GM21825 (cell line): ENCODE data around the gene ZNF488.
"Not testable (repeated sequence)": the region's sequence is repeated elsewhere in the genome, so short reads cannot be mapped to it uniquely, and the experiment has no call there.

Experiments used
- ATAC-seq: cut with Tn5 transposase; IDR thresholded peaks from one replicate; pipeline ENCODE4 v1.9.1; 2021; ENCODE audit warnings: mild to moderate bottlenecking, moderate library complexity; ENCODE audit not compliant: unreplicated experiment

ZNF488 gene

DNA sequence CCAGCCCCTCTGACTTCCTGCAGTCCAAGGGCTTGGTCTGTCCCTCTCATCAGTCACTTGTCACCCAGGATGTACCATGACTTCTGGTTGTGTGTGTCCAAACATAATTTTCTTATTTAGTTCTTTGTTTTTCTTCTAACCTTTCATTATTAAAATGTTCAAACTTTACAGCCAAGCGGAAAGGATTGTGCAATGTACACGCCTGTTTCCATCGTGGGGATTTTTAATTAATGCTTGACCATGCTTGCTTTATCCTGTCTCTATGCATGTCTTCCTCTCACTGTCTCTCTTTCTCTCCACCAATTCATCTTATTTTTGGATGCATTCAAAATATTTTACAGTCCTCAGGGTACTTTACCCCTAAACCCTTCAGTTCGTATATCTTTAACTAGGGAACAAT, 26.2 kb upstream of the ZNF488 start:
- no peak for ATAC-seq

DNA sequence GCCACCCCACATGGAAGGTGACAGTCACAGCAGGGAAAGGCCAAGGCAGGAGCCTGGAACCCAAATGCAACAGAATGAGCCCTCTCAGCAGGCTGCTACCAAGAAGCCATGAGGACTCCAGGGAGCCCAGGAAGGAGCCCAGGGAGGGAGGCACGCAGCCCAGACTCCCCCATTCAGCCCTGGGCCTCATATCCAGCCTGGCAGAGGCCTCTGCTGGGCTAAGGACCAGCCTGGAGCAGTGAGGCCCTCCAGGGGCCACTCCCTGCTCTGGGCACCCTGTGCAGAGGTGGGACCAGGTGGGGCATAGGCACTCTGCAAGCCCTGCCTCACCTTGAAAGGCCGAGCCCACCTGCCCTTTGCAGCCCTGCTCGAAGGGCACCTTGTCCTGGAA, 25.8 kb upstream of the ZNF488 start:
- no peak for ATAC-seq

DNA sequence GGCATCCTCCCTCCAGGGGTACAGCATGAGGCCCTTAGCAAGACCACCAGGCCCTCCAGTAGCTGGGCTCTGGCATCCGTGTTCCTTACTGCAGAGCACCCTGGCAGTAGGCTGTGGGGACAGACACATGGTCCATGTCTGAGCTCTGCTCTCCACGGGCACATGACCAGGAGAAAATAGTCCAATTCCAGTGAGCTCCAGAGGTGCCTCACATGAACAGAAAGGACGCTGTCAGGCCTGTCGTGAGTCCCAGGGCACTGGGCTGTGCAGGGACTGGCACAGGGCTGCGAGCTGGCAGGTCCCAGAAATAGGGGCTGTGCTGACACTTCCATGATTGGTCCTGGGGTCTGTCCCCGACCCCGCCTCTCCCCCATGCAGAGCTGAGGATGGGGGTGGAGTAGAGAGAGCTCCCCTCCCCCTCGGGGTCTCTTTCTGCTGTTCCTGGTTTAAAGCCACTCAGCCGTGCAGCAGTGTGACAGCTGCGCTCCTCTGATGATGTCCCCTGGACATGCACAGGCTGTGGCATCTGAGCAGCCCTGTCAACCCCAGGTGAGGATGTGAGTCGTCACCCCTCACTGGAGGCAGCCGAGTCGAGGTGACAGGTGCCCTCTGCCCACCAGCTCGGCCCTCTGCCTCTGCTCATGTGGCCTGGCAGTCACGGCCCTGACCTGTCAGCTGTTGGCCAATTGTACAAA, 25.2 kb upstream of the ZNF488 start:
- no peak for ATAC-seq

DNA sequence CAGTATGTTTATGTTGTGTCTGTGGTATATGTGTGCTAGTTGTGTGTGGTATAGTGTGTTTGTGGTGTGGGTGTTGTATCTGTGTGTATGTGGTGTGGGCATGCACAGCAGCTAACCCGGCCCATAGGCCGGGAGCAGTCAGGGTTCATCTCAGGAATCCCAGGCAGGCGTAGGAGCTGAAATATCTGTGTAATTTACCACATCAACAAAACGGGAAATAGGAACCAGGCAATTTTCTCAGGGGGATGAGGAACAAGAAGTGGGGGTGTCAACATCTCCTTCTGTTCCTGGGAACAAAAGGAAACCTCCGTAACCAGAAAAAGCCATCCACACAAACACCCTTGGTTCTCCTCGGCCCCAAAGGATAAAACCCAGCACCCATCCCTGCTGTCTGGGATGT, 24.5 kb upstream of the ZNF488 start:
- ATAC-seq, result no peak

DNA sequence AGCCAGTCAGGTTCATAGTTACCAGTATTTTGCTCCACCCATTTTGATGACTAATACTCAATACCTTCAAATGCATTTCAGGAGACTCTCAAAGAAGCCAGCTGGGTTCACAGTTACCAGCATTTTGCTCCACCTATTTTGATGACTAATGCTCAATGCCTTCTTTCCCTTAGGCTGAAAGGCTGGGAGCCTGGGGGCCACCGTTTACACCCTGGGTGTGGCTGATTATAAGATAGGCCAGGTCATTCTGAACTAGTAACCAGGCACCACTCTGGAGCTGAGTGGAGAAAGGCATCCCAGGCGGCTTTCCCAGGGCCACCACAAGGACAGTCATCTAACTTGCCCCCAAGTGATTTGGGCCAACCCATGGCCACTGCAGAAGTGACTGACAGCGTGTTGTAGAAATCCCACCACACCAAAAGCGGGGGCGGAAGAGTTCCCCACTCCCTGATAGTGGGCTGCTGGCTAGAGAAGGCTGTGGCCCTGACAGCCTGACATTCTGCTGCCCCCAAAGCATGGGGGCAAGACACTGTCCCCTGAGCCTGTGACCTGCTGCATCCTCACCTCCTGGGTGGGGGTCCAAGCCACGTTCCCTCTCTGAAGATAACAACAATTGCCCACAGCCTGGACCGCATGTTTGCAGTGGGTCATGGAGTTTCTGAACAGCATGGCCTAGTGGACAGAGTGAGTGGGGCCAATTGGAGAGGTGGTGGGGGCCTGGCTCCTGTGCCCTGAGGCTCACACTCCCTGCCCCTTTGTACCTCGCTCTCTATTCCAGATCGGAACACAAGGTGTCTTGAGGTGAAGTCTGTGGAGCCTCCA, 23.0 kb upstream of the ZNF488 start:
- no peak for ATAC-seq

DNA sequence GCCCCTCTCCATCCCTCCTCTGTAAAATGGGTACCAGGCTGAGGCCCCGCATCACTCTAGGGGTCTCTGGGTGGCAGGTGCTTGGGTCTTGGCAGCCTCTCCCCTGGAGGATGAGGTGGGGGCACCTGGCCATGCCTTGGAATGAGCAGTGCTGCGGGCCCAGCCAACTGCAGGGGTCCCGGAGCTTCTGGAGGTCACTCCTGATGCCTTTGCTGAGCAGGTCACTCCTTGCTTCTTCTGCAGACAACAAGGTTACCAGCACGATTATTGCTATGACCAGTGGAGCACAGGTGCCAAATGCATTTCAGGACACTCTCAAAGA, 22.4 kb upstream of the ZNF488 start:
- ATAC-seq, result no peak

DNA sequence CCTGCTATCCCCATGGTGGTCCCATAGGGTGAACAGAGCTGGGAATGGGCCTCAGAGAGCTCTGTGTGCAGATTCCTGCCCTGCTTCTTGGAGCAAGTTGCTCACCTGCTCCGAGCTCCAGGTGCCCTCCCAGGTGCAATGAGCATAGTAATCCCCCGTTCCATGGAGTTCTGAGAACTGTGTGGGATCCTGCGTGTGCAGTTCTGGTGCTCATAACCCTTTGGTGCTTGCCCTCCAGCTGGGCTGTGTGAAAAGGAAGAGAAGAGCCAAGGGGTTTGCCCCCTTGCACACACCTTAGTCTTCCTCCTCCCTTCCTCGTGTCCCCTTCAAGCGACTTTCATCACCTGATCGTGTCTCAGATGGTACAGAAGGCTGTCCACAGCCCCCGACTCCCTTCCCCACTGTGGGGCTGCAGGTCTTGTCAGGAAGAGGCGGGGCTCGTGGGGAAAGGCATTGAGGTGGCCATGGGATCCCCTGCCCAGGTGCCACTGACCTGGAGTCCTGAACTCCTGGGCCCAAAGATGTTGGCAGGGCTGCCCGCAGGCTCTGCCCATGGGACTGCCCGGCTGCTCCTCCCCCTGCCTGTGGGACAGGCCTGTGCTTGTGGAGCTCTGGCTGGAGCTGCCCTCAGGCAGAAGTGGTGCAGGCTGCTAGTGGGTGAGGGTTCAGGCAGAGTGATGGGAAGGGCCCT, 21.9 kb upstream of the ZNF488 start:
- no peak for ATAC-seq

DNA sequence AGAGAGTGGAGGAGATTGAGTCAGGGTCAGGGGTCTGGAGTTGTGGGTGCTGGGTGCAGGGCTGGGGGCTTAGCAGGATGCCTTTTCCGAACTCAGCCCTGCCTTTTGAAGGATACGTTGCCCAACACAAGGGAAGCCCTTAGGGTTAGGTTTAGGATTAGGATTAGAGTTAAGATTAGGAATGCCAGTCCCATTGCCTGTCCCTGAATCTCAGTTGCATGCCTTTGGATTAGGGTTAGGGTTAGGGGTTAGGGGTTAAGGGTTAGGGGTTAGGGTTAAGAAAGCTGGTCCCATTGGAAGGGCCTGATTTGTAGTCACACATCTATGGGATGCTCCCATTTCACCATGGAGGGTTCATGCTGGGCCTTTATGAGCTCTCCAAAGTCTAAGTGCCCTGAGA, 20.8 kb upstream of the ZNF488 start:
- ATAC-seq, result no peak

DNA sequence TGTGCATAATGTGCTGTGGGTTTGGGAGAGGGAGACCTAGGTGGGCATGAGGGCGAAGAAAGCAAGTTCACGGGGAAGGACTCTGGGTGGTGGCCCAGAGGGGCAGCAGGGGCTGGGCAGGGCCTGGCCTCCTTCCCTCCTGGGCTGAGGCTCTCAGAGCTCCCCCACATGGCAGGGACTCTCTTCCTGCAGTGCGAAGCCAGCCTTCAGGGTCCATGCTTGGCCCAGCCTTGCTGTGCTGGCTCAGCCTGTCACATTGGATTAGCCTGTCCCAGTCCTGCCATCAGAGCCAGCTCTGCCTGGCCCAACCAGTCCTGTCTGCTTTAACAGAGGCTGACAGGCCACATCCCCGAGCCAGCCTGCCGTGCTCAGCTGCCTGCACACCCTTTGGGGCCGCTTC, 20.4 kb upstream of the ZNF488 start:
- ATAC-seq, result no peak

DNA sequence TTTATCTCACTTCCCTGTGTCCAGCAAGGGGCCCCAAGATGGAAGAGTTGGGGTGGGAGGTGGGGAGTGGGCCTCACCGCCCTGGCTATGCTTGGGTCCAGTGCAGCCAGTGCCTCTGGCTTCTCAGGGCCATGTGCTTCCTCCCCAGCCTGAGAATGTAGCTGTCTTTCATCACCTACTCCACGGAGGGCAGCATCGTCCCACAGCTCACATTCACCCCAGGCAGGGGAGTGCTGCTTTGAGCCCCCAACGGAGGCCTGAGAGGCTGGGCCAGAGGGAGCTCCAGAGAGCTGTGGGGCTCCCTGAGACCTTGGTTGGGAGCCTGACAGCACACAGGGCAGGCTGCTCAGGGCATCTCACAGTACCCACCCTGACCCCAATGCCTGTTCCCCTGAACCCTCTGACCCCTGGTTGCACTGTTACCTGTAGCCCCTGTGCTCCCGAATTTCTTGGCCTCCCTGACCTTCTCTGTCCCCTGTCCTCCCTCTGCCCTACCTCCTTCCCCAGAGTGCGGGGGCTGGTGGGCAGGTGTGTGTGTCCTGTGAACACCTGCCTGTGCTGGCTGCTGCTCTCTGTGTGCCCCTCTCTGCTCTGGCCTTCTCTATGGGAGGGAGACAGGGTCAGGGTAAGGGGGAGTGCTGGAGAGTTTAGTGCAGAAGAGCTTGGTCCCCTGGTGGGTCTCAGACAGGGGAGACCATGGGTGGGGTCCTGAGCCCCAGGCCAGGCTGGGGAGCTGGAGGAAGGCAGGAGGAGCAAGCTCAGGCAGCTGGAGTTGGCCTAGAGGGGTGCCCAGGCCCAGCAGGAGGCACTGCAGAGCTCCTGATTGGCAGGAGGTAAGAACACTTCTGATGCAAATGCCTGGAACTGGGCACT, 19.6 kb upstream of the ZNF488 start:
- ATAC-seq, result no peak

DNA sequence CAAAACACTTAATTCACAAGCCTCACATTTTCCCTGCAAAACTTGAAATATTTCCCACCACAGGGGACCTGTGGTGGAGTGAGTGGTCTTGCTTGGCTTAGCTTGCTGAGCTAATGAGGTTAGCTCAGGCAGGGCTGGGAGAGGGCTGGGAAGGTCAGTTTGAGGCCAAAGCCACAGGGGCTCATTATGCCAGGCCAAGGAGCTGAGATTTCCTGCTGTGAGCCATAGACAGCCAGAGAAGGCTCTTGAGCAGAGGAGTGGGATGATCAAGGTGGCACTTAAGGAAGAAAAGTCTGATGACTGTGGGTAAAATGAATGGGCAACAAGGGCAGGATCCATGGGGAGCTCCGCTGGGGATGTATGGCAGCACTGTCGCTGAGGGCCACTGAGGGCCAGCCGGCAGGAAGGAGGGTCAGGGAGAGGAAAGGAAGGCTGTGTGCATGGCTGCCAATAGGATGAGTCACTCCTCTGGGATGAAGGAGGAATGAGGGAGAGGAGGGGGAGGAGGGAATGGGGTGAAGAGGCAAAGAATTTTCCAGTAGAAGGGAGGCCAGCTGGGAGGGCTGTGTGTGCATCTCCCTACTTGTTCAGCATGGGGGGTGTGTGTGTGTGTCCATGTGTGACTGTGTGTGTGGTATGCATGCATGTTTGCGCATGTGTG, 18.7 kb upstream of the ZNF488 start:
- ATAC-seq, result no peak

DNA sequence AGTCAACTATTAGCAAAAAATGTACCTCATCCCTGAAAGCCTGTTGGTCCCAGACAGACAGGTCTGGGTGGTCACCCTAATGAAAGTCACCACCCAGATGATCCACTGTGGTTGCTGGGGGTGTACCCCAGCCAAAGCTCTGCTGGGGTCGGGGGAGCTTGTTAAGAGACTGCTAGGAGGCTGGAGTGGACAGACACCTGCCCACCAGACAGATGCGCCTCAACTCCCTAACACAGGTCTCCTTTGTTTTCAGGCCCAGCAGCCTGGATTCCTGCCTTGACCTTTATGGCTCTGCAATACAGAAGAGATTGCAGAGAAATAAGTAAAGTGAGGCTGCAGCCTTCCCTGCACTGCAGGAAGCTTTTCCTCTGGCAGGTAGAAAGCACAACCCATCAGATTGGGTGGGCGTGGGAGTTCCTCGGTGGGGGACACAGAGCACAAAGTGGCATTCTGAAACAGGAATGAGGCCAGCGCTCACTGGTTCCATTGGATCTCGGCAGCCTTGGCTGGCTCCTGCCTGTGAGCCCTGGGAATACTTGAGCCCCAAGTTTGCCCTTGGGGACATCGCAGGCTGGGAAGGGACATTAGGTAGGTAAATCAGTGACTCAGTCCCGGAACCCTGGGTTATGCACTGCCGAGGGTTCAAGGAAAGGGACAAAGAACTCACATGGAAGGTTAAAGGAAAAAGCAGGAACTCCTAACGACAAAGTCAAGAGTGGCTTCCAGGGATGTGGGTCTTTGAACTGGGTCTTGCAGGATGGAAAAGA, 18.0 kb upstream of the ZNF488 start:
- no peak for ATAC-seq

DNA sequence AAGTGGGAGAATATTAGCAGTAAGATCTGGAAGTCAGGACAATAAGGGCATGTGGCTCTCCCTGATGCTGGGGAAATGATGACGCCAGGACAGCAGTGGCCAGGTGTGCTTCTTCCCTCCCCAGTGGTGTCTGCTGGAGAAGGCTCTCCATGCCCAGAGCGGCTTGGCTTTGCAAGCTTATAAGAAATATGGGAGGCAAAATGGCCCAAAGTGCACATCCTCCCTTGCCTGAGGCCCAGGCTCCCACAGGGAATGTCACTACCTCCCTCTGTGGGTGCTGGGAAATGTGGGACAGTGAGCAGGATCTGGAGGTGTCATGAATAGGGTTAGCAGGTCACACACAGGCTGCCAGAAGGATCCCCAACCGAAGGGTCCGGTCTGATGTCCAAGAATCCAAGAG, 17.1 kb upstream of the ZNF488 start:
- no peak for ATAC-seq

DNA sequence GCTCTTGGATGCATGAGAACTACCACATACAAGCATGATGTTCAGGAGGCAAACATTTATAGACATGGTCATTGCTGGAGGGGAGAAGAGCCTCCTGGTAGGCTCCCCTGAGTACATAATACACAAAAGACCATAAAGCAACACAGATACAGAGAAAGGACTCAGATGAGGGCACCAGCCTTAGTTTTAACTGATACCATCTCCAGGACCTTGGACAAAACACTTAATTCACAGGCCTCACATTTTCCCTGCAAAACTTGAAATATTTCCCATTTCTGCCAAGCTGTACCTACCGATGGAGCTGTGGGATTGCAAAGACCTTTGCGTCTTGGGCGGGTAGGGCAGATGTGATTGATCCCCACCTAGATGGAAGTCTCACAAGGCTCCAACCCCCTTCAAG, 16.7 kb upstream of the ZNF488 start:
- ATAC-seq, result no peak

DNA sequence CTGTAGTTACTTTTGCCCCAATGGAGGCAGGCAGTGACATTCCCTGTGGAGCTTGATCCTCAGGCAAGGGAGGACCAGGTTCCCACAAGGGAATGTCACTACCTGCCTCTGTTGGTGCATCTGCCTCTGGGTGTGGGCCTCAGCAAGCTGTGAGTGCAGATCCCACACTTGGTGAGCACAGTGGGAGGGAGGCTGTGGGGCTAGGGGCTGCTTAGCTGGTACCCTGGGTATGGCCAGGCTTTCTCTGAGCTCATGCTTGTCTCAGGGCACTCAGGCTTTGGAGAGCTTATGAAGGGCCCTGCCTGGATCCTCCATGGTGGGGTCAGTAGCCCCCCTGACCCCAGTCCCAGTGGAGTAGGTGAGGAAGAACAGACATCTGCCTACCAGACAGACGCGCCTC, 16.2 kb upstream of the ZNF488 start:
- ATAC-seq, result no peak

DNA sequence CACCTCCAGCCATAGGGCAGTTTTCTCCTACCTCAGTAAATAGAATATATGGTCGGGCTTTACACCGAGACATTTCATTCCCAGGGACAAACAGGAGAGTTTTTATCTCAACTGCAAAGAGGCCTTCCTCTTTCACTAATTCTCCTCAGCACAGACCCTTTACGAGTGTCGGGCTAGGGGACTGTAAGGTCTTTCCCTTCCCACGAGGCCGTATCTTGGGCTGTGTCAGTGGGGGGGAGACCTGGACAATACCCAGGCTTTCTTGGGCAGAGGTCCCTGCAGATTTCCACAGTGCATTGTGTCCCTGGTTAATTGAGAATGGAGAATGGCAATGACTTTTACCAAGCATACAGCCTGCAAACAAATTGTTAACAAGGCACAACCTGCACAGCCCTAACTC, 13.2 kb upstream of the ZNF488 start:
- no peak for ATAC-seq

DNA sequence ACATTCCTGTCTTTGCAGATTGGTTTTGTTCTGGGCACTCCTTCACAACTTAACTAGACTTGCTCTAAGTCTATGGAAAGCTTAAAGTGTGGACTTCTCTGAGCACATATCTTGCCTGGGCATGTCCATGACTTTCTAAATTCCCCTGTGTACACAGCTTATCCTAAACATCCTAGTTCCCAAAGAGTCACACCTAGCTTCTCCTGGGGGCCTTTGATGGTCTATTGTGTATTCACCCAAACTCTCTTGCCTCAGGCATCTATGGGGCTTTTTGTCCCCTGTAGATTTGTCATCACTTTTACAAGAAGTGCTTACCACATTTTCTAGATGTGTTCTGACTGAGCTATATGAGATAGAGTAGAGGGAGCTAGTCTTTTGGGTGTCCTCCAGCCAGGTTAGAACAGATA, 12.2 kb upstream of the ZNF488 start:
- ATAC-seq, result no peak

DNA sequence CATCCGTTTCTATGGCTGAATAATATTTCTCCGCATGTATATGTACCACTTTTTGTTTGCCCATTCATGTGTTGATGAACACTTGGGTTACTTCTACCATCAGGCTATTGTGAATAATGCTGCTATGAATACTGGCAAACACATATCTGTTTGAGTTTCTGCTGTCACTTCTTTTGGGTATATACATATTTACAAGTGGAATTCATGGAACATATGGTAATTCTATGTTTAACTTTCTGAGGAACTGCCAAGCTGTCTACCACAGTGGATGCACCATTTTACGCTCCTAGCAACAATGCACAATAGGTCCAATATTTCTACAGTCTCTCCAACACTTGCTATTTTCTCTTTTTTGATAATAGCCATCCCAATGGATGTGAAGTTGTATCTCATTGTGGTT, 5.5 kb upstream of the ZNF488 start:
- ATAC-seq, result no peak

DNA sequence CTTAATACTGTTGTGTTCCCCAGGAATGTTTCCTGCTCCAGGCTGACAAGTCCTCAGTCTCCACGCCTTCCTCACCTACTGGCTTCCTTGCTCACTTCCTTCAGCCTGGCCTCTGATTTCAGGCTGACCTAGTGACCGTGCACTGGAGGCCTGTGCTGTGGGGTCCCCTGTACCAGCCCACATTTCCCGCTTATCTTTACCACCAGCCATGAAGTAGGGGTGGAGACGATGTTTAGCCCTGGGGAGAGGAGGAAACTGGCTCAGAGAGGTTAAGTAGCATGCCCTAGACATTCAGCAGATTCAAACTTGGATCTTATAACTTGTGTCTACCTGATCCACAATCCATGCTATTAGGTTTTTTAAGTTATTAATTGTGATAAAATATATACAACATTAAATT, 4.8 kb upstream of the ZNF488 start:
- no peak for ATAC-seq

DNA sequence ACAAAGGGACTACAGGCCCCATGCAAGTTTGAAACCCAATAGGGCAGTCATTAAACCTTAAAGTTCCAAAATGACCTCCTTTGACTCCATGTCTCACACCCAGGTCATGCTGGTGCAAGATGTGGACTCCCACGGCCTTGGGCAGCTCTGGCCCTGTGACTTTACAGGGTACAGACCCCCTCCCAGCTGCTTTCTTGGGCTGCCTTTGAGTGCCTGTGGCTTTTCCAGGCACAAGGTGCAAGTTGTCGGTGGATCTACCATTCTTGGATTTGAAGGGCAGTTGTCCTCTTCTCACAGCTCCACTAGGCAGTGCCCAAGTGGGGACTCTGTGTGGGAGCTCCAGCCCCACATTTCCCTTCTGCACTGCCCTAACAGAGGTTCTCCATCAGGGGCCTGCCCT, 2.0 kb upstream of the ZNF488 start:
- ATAC-seq, result not testable (repeated sequence)
